Breast epithelium (tissue), 4 donors: Measurements from ENCODE around the gene ACAD11. TPM values are rescaled to one million over a fixed set of nuclear protein-coding genes. Genes with fewer than 3 reads are reported as not detected.
A peak's percentile ranks its signal among the peaks of the same experiment; 100 is the strongest.

Source experiments
- DNase-seq, 2 donors: peaks; one replicate each; pipeline ENCODE4 v3.0.0-alpha.2; 2019; ENCODE audit warnings: low spot score in 2 of 2
- H3K27ac ChIP-seq, 2 donors: fragments of 200-600 bp; sonication (generic) in 1 of 2; one replicate each; pipeline ENCODE4 v1.5.1; 2016 to 2019; ENCODE audit warnings: mild to moderate bottlenecking in 1 of 2
- H3K27me3 ChIP-seq, 2 donors: fragments of 200-600 bp; sonication (generic) in 1 of 2; one replicate each; pipeline versions ENCODE4 v1.5.1 to v1.6.0; 2017 to 2019; ENCODE audit warnings: control low read depth in 1 of 2, mild to moderate bottlenecking in 1 of 2
- H3K36me3 ChIP-seq: fragments of 200-600 bp; one replicate; pipeline ENCODE4 v1.5.1; 2019
- H3K4me1 ChIP-seq, 2 donors: fragments of 200-600 bp; sonication (generic); one replicate each; pipeline ENCODE4 v1.5.1; 2016 to 2019; ENCODE audit warnings: control low read depth in 1 of 2
- H3K4me3 ChIP-seq, 3 donors: fragments of 200-600 bp; sonication (generic); 1 replicate in 2 of 3; 2 replicates in 1 of 3; pipeline ENCODE4 v1.5.1; 2016 to 2019; ENCODE audit warnings: mild to moderate bottlenecking in 3 of 3, moderate library complexity in 2 of 3
- H3K9me3 ChIP-seq, 2 donors: fragments of 200-600 bp; sonication (generic) in 1 of 2; one replicate each; pipeline ENCODE4 v1.5.1; 2016 to 2019; ENCODE audit warnings: control low read depth in 1 of 2
- CTCF ChIP-seq, 3 donors: fragments of 450-650 bp; IDR thresholded peaks; one replicate each; pipeline ENCODE4 v1.5.1; 2016 to 2017; ENCODE audit warnings: antibody characterized with exemption in 3 of 3, mild to moderate bottlenecking in 3 of 3, moderate library complexity in 3 of 3
- POLR2A ChIP-seq: fragments of 450-650 bp; IDR thresholded peaks from one replicate; pipeline ENCODE4 v1.6.1; 2016; ENCODE audit warnings: antibody characterized with exemption, mild to moderate bottlenecking, moderate library complexity
- POLR2AphosphoS5 ChIP-seq, 3 donors: sonication (generic); formaldehyde crosslinking; IDR thresholded peaks; one replicate each; pipeline ENCODE4 v1.6.1; 2017; ENCODE audit warnings: antibody characterized with exemption in 3 of 3
- intact Hi-C: fragments of 100-400 bp; cut with DNase I; formaldehyde crosslinking; loops from one replicate; pipeline ENCODE4 v1.15.1; 2023; ENCODE audit warnings: low total_unique reads
- total RNA-seq, 3 donors: library from RNA; depleted of rRNA; stranded (reverse); fragments of >200 nt; gene quantifications; one replicate each; pipeline ENCODE4 v1.1.0, GENCODE V29; 2016

ACAD11 gene
- total RNA-seq, 3 donors from 2014 or later = 30.4 to 52.0 (median 40.3) TPM

GRCh38 chr3:132555306-132556035, 104.1 kb downstream of the ACAD11 start:
- intact Hi-C loops = no loop called here
- H3K27ac ChIP-seq = peak overlapping the region in 1 of 2 donors; percentile 54
- H3K4me1 ChIP-seq = no peaks in the 10 kb centered on the region
- no peaks in the 10 kb centered on the region for H3K36me3 ChIP-seq
- no peak for TF ChIP-seq CTCF (IDR thresholded peaks at IDR 0.05)
- H3K4me3 ChIP-seq = no peak overlapping the region
- no peaks in the 10 kb centered on the region for H3K9me3 ChIP-seq
- no peaks in the 10 kb centered on the region for H3K27me3 ChIP-seq
- no peak for DNase-seq

GRCh38 chr3:132554437-132554836, 105.2 kb downstream of the ACAD11 start:
- H3K36me3 ChIP-seq = no peaks in the 10 kb centered on the region
- no peaks in the 10 kb centered on the region for H3K4me1 ChIP-seq
- H3K27ac ChIP-seq = no peak overlapping the region
- no peaks in the 10 kb centered on the region for H3K27me3 ChIP-seq
- TF ChIP-seq POLR2AphosphoS5 (IDR thresholded peaks at IDR 0.05) (no peak), CTCF (IDR thresholded peaks at IDR 0.05) (no peak), POLR2A (no peak)
- no peak overlapping the region for H3K4me3 ChIP-seq
- H3K9me3 ChIP-seq = no peaks in the 10 kb centered on the region
- DNase-seq = no peak
- intact Hi-C loops = no loop called here

- intact Hi-C loops = no loop called here
- Histone ChIP-seq H3K4me3 (no peak overlapping the region), H3K9me3 (no peaks in the 10 kb centered on the region), H3K36me3 (no peaks in the 10 kb centered on the region), H3K27me3 (no peaks in the 10 kb centered on the region), H3K4me1 (no peaks in the 10 kb centered on the region), H3K27ac (peak overlapping the region in 1 of 2 donors; percentile 14)
- DNase-seq = no peak
- TF ChIP-seq CTCF (IDR thresholded peaks at IDR 0.05) = no peak
- TF ChIP-seq POLR2A = no peak
- no peak for TF ChIP-seq POLR2AphosphoS5 (IDR thresholded peaks at IDR 0.05)
Observed at GRCh38 chr3:132553826-132554225, 105.8 kb downstream of the ACAD11 start.

GRCh38 chr3:132550579-132551305, 108.9 kb downstream of the ACAD11 start:
- no peaks in the 10 kb centered on the region for H3K36me3 ChIP-seq
- no peak overlapping the region for H3K4me3 ChIP-seq
- peak overlapping the region in 1 of 2 donors; percentile 25 for H3K27ac ChIP-seq
- H3K27me3 ChIP-seq = no peaks in the 10 kb centered on the region
- TF ChIP-seq POLR2A (no peak), POLR2AphosphoS5 (IDR thresholded peaks at IDR 0.05) (no peak), CTCF (IDR thresholded peaks at IDR 0.05) (no peak)
- intact Hi-C loops = no loop called here
- DNase-seq = no peak
- H3K9me3 ChIP-seq = no peaks in the 10 kb centered on the region
- no peaks in the 10 kb centered on the region for H3K4me1 ChIP-seq

GRCh38 chr3:132549890-132550578, 109.6 kb downstream of the ACAD11 start:
- Histone ChIP-seq H3K27me3 (no peaks in the 10 kb centered on the region), H3K36me3 (no peaks in the 10 kb centered on the region), H3K4me3 (no peak overlapping the region), H3K9me3 (no peaks in the 10 kb centered on the region), H3K4me1 (no peaks in the 10 kb centered on the region), H3K27ac (peak overlapping the region in 1 of 2 donors; percentile 25)
- DNase-seq = no peak
- intact Hi-C loops = loop anchor here (10.0 kb wide), 1 partner anchor 45 kb away; the partner anchor contains the start of gene ACKR4
- TF ChIP-seq CTCF (IDR thresholded peaks at IDR 0.05) (no peak), POLR2A (no peak), POLR2AphosphoS5 (IDR thresholded peaks at IDR 0.05) (no peak)
